Fibroblast of lung (primary cell): ENCODE results near the gene JAKMIP1. TPM values are rescaled to one million over a fixed set of nuclear protein-coding genes. Genes with fewer than 3 reads are reported as not detected.

Experiments used
- DNase-seq, 2 donors: peaks; one replicate each; pipeline versions ENCODE4 v3.0.0 to v3.0.0-alpha.2; 2010; ENCODE audit warnings: low read depth in 2 of 2
- H2AFZ ChIP-seq: 2 replicates; pipeline ENCODE4 v1.5.1; 2012; ENCODE audit warnings: low read length, control low read depth, inconsistent platforms
- H3K27ac ChIP-seq: 2 replicates; pipeline ENCODE4 v1.5.1; 2011; ENCODE audit warnings: low read length, control low read depth; ENCODE audit not compliant: insufficient read depth
- H3K27me3 ChIP-seq: 2 replicates; pipeline ENCODE4 v1.5.1; 2011; ENCODE audit warnings: mild to moderate bottlenecking, low read length; ENCODE audit not compliant: control insufficient read depth, insufficient read depth
- H3K36me3 ChIP-seq: 2 replicates; pipeline ENCODE4 v1.5.1; 2011; ENCODE audit warnings: low read length; ENCODE audit not compliant: control insufficient read depth, insufficient read depth
- H3K4me1 ChIP-seq: 2 replicates; pipeline ENCODE4 v1.5.1; 2011; ENCODE audit warnings: low read length; ENCODE audit not compliant: control insufficient read depth, insufficient read depth; ENCODE audit errors: extremely low read depth
- H3K4me2 ChIP-seq: 2 replicates; pipeline ENCODE4 v1.5.1; 2011; ENCODE audit warnings: low read length, control low read depth; ENCODE audit not compliant: insufficient read depth; ENCODE audit errors: extremely low read depth
- H3K4me3 ChIP-seq, 4 experiments: fragments of 200-600 bp in 1 of 4; sonication (generic) in 1 of 4; replicated peaks in 1 of 4; 2 replicates each; pipeline ENCODE4 v1.5.1; 2011 to 2016; ENCODE audit warnings: low read length in 4 of 4, low read depth in 3 of 4, mild to moderate bottlenecking in 3 of 4, control low read depth in 2 of 4, inconsistent platforms in 1 of 4, mixed read lengths in 1 of 4; ENCODE audit not compliant: insufficient read depth in 1 of 4; ENCODE audit errors: control extremely low read depth in 1 of 4
- H3K79me2 ChIP-seq: 2 replicates; pipeline ENCODE4 v1.5.1; 2012; ENCODE audit warnings: mild to moderate bottlenecking, low read length, inconsistent platforms; ENCODE audit not compliant: control insufficient read depth, insufficient read depth
- H3K9ac ChIP-seq: 2 replicates; pipeline ENCODE4 v1.5.1; 2011; ENCODE audit warnings: mild to moderate bottlenecking, low read length, control low read depth; ENCODE audit not compliant: insufficient read depth
- H3K9me3 ChIP-seq: 2 replicates; pipeline ENCODE4 v1.5.1; 2012; ENCODE audit warnings: low read depth, low read length; ENCODE audit not compliant: control insufficient read depth, insufficient read depth
- H4K20me1 ChIP-seq: 2 replicates; pipeline ENCODE4 v1.5.1; 2011; ENCODE audit warnings: low read length; ENCODE audit not compliant: control insufficient read depth, insufficient read depth; ENCODE audit errors: extremely low read depth
- CTCF ChIP-seq, 2 donors: IDR thresholded peaks in 1 of 2; conservative IDR thresholded peaks in 1 of 2; 1 replicate in 1 of 2; 2 replicates in 1 of 2; pipeline ENCODE4 v1.5.1; 2011 to 2012; ENCODE audit warnings: low read length in 2 of 2, control low read depth in 1 of 2, inconsistent platforms in 1 of 2, low read depth in 1 of 2, mild to moderate bottlenecking in 1 of 2
- EZH2 ChIP-seq: IDR thresholded peaks from 2 replicates; pipeline ENCODE4 v1.5.1; 2012; ENCODE audit warnings: low read length, control low read depth, mild to moderate bottlenecking; ENCODE audit errors: missing control alignments
- polyA plus RNA-seq, 2 donors: library from polyadenylated mRNA; depleted of rRNA in 1 of 2; stranded (reverse) in 1 of 2; unstranded in 1 of 2; fragments of >200 nt; gene quantifications; 2 replicates each; pipeline ENCODE4 v1.2.1, GENCODE V29; 2011 to 2012; ENCODE audit warnings: missing spikeins in 1 of 2
- total RNA-seq: library from RNA; depleted of rRNA; stranded (reverse); fragments of >200 nt; gene quantifications from 2 replicates; pipeline ENCODE4 v1.2.1, GENCODE V29; 2014

The JAKMIP1 gene
- total and polyA plus RNA-seq, 2 donors (not counting 1 experiment from before 2014, with no cell fraction given): not detected

GRCh38 chr4:5980436-5981155, 219.8 kb downstream of the JAKMIP1 start:
- no peak overlapping the region for H3K4me3 ChIP-seq
- no peaks in the 10 kb centered on the region for H3K4me1 ChIP-seq
- H3K27ac ChIP-seq: no peak overlapping the region
- H2AFZ ChIP-seq: no peak overlapping the region
- peak in 1 of 2 donors; percentile 2 for DNase-seq
- no peaks in the 10 kb centered on the region for H3K9me3 ChIP-seq
- no peak for TF ChIP-seq EZH2
- no peaks in the 10 kb centered on the region for H3K36me3 ChIP-seq
- H3K9ac ChIP-seq: no peak overlapping the region
- H3K27me3 ChIP-seq: no peaks in the 10 kb centered on the region
- H3K79me2 ChIP-seq: no peaks in the 10 kb centered on the region
- no peaks in the 10 kb centered on the region for H4K20me1 ChIP-seq
- H3K4me2 ChIP-seq: no peak overlapping the region

- H2AFZ ChIP-seq: no peak overlapping the region
- H3K9ac ChIP-seq: no peak overlapping the region
- TF ChIP-seq CTCF (conservative IDR thresholded peaks at IDR 0.05 in 1 of 2, IDR thresholded peaks at IDR 0.05 in 1 of 2; ENCODE audit: low read depth in 1 of 2, low read length in 2 of 2) (peak in 1 of 2 donors; percentile 3), EZH2 (no peak)
- H3K27ac ChIP-seq: no peak overlapping the region
- H3K27me3 ChIP-seq: no peaks in the 10 kb centered on the region
- no peak overlapping the region for H3K4me2 ChIP-seq
- DNase-seq: peak in 1 of 2 donors; percentile 6
- no peaks in the 10 kb centered on the region for H3K4me1 ChIP-seq
- no peak overlapping the region for H3K4me3 ChIP-seq
- H3K79me2 ChIP-seq: no peaks in the 10 kb centered on the region
- H3K36me3 ChIP-seq: no peaks in the 10 kb centered on the region
- no peaks in the 10 kb centered on the region for H4K20me1 ChIP-seq
- no peaks in the 10 kb centered on the region for H3K9me3 ChIP-seq
Measured at GRCh38 chr4:5979981-5980380, 220.4 kb downstream of the JAKMIP1 start.

- H3K9ac ChIP-seq: no peak overlapping the region
- H3K4me3 ChIP-seq: no peak overlapping the region
- no peaks in the 10 kb centered on the region for H3K27me3 ChIP-seq
- H4K20me1 ChIP-seq: no peaks in the 10 kb centered on the region
- no peaks in the 10 kb centered on the region for H3K79me2 ChIP-seq
- TF ChIP-seq EZH2 (no peak), CTCF (conservative IDR thresholded peaks at IDR 0.05 in 1 of 2, IDR thresholded peaks at IDR 0.05 in 1 of 2; ENCODE audit: low read depth in 1 of 2, low read length in 2 of 2) (no peak)
- no peak overlapping the region for H3K27ac ChIP-seq
- no peaks in the 10 kb centered on the region for H3K4me1 ChIP-seq
- no peak for DNase-seq
- H3K9me3 ChIP-seq: no peaks in the 10 kb centered on the region
- H2AFZ ChIP-seq: no peak overlapping the region
- H3K4me2 ChIP-seq: no peak overlapping the region
- H3K36me3 ChIP-seq: no peaks in the 10 kb centered on the region
Measured at GRCh38 chr4:5976921-5977320, 223.4 kb downstream of the JAKMIP1 start.
